Measurements from ENCODE around the gene KRTAP20-4. TPM values are rescaled to one million over a fixed set of nuclear protein-coding genes. Genes with fewer than 3 reads are reported as not detected.

Gene KRTAP20-4
- not detected for total RNA-seq
- not detected for polyA plus RNA-seq
- long read RNA-seq, donor 1, result 0 reads
- long read RNA-seq, donor 2, result 0 reads

DNA sequence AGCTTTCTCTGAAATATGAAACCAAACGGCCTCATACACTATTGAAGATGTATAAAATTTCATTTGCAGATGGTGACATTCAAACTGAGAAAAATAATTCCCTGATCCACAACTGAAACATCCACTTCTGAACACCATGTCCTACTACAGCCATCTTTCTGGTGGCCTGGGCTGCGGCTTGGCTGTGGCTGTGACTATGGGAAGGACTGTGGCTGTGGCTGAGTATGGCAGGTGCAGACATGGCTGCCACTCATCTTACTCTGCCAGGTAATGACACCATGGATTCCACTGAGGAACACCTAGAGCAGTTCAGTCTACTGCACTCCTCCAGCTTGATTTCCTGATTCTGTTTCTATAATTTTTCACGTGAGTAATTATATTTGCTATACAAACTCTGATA lies at the start of gene KRTAP20-4:
TSS of gene KRTAP20-4 (plus strand) at position 106 of the 400 bp plus-strand sequence.
- intact Hi-C loops (cut with DNase I), result no loop called here
- Histone ChIP-seq H3K36me3 (ENCODE audit: insufficient read depth in 1 of 2, low read depth in 1 of 2) (no peaks in the 10 kb centered on the region), H3K9me3 (no peaks in the 10 kb centered on the region), H3K27ac (no peak within 1 kb of the TSS), H3K4me3 (no peak within 1 kb of the TSS), H3K27me3 (ENCODE audit: insufficient read depth in 3 of 3, low read length in 2 of 3) (no peaks in the 10 kb centered on the region), H3K4me1 (no peaks in the 10 kb centered on the region)
- DNase-seq (no peak), ATAC-seq (no peak)
- TF ChIP-seq, protein P1, sequence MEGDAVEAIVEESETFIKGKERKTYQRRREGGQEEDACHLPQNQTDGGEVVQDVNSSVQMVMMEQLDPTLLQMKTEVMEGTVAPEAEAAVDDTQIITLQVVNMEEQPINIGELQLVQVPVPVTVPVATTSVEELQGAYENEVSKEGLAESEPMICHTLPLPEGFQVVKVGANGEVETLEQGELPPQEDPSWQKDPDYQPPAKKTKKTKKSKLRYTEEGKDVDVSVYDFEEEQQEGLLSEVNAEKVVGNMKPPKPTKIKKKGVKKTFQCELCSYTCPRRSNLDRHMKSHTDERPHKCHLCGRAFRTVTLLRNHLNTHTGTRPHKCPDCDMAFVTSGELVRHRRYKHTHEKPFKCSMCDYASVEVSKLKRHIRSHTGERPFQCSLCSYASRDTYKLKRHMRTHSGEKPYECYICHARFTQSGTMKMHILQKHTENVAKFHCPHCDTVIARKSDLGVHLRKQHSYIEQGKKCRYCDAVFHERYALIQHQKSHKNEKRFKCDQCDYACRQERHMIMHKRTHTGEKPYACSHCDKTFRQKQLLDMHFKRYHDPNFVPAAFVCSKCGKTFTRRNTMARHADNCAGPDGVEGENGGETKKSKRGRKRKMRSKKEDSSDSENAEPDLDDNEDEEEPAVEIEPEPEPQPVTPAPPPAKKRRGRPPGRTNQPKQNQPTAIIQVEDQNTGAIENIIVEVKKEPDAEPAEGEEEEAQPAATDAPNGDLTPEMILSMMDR (IDR thresholded peaks at IDR 0.05), result no peak
- 56 to 65% (median 65%) methylated on average over 3 of the region's 3 CpGs for WGBS, 3 donors

DNA sequence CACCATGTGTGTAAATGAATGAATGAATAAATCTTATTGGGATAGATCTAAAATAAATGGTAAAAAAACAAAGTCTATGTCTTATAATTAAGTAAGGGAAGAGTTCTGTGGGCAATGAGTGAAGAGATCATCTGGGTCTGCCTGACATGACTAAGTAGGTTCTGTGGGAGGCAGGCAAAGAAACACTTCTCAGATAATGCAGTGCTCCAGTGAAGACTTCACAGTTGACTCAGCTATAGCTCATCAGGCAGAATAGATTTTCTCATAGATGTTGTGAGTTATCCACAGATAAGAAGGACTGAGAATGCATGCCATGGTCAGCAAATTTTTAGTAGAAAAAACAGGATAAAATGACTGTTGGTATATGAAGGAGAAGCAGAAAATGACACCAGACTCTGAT lies 42.7 kb upstream of the KRTAP20-4 start:
- no peaks in the 10 kb centered on the region for H3K36me3 ChIP-seq (ENCODE audit: insufficient read depth in 1 of 2, low read depth in 1 of 2)
- TF ChIP-seq, protein P1 (IDR thresholded peaks at IDR 0.05), result no peak
- H3K4me1 ChIP-seq, result no peaks in the 10 kb centered on the region
- H3K27ac ChIP-seq, result no peak overlapping the region
- no peak overlapping the region for H3K4me3 ChIP-seq
- intact Hi-C loops (cut with DNase I), result no loop called here
- no peaks in the 10 kb centered on the region for H3K27me3 ChIP-seq (ENCODE audit: insufficient read depth in 3 of 3, low read length in 2 of 3)
- H3K9me3 ChIP-seq, result no peaks in the 10 kb centered on the region
- ATAC-seq (no peak), DNase-seq (no peak)

DNA sequence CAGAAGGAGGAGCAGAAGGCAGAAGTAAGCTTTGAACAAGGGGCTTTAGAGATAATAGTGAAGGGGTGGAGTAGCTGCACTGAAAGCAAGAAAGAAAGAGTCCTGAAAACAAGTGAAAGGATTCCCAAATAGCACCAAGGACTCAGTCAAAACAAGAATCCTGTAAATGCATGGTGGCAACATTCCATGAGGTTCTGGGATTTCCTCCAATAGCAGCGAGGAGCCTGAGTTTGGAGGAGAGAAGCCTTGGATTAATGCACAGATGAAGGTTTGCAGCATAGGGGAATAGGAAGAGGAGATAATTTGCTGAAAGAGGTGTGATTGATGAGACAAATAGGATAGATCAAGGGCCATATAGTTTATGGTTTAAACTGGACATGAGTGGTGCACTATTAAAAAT lies 41.1 kb upstream of the KRTAP20-4 start:
- intact Hi-C loops (cut with DNase I), result no loop called here
- no peak for ATAC-seq
- H3K4me1 ChIP-seq, result no peaks in the 10 kb centered on the region
- H3K27ac ChIP-seq, result no peak overlapping the region
- H3K36me3 ChIP-seq (ENCODE audit: insufficient read depth in 1 of 2, low read depth in 1 of 2), result no peaks in the 10 kb centered on the region
- no peak for DNase-seq
- H3K4me3 ChIP-seq, result no peak overlapping the region
- no peaks in the 10 kb centered on the region for H3K27me3 ChIP-seq (ENCODE audit: insufficient read depth in 3 of 3, low read length in 2 of 3)
- no peaks in the 10 kb centered on the region for H3K9me3 ChIP-seq
- TF ChIP-seq, protein P1 (IDR thresholded peaks at IDR 0.05), result no peak
- WGBS, 3 donors, result 31 to 46% (median 38%) methylated on average over 1 of the region's 1 CpG

DNA sequence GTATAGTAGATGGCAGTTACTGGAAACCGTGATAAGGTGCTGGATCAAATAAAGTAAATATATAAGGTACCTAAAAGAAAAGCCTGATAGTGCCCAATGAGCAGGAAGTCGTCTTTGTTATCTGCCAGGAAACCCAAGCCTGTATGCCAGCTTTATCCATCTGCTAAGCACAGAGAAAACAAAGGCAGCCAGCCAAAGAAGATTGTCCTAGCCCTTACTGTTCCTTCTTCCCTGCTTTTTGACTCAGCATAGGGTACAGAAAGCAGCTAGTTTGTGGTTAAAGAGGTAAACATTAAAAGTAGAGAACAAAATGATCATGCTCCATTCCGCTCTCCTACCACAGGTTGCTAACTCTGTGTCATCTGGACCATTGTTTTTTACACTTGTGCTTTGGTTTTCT lies 40.3 kb upstream of the KRTAP20-4 start:
- DNase-seq (no peak), ATAC-seq (no peak)
- H3K4me1 ChIP-seq, result no peaks in the 10 kb centered on the region
- no peaks in the 10 kb centered on the region for H3K27me3 ChIP-seq (ENCODE audit: insufficient read depth in 3 of 3, low read length in 2 of 3)
- TF ChIP-seq, protein P1 (IDR thresholded peaks at IDR 0.05), result no peak
- no peaks in the 10 kb centered on the region for H3K36me3 ChIP-seq (ENCODE audit: insufficient read depth in 1 of 2, low read depth in 1 of 2)
- H3K4me3 ChIP-seq, result no peak overlapping the region
- H3K27ac ChIP-seq, result no peak overlapping the region
- intact Hi-C loops (cut with DNase I), result no loop called here
- H3K9me3 ChIP-seq, result no peaks in the 10 kb centered on the region
- 56 to 65% (median 64%) methylated on average over 3 of the region's 3 CpGs for WGBS, 3 donors

DNA sequence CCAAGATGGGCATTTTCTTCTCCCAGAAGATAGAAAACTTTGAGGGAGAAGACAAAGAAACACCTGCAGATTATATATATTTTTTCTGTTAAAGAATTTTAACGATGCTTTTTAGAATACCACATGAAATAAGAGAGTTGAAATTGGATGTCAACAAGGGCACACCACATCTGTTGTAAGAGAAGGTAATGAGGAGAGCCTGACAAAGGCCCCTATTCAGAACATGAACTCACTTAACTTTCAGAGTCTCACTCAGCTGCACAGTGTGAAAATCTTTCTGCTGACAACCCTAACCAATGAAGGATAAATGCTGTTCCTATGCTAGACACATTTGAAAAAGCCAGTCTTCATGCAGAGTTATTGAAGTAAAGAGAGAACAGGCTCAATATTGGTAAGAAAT lies 37.6 kb upstream of the KRTAP20-4 start:
- H3K27ac ChIP-seq, result no peak overlapping the region
- no peak overlapping the region for H3K4me3 ChIP-seq
- H3K9me3 ChIP-seq, result no peaks in the 10 kb centered on the region
- no peaks in the 10 kb centered on the region for H3K4me1 ChIP-seq
- no peaks in the 10 kb centered on the region for H3K27me3 ChIP-seq (ENCODE audit: insufficient read depth in 3 of 3, low read length in 2 of 3)
- 37 to 46% (median 38%) methylated on average over 1 of the region's 1 CpG for WGBS, 3 donors
- DNase-seq (no peak), ATAC-seq (no peak)
- TF ChIP-seq, protein P1 (IDR thresholded peaks at IDR 0.05), result no peak
- intact Hi-C loops (cut with DNase I), result no loop called here
- H3K36me3 ChIP-seq (ENCODE audit: insufficient read depth in 1 of 2, low read depth in 1 of 2), result no peaks in the 10 kb centered on the region

Data from psoas muscle (tissue), 8 donors.